Hematopoietic multipotent progenitor cell treated with erythropoietin and hydrocortisone succinate and interleukin-3 and kit ligand, for 8 days (in vitro differentiated cells): ENCODE results near the gene AUTS2.
"Not testable (repeated sequence)": the region's sequence is repeated elsewhere in the genome, so short reads cannot be mapped to it uniquely, and the experiment has no call there.

Source experiments
- DNase-seq: peaks from one replicate; pipeline ENCODE4 v3.0.0-alpha.2; 2015

AUTS2 gene

GRCh38 chr7:70230761-70231160 is 632.5 kb downstream of the AUTS2 start:
- DNase-seq: no peak

GRCh38 chr7:70233776-70234175 is 635.5 kb downstream of the AUTS2 start:
- no peak for DNase-seq

GRCh38 chr7:70237256-70237655 is 639.0 kb downstream of the AUTS2 start:
- DNase-seq: no peak

- DNase-seq: no peak
These were observed 639.7 kb downstream of the AUTS2 start for GRCh38 chr7:70237831-70238575.

- no peak for DNase-seq
These were observed 641.6 kb downstream of the AUTS2 start for GRCh38 chr7:70239918-70240317.

- DNase-seq: no peak
These were observed 642.6 kb downstream of the AUTS2 start for GRCh38 chr7:70240873-70241272.

GRCh38 chr7:70241536-70242175 is 643.4 kb downstream of the AUTS2 start:
- DNase-seq: no peak

GRCh38 chr7:70242826-70243225 is 644.6 kb downstream of the AUTS2 start:
- DNase-seq: no peak

- no peak for DNase-seq
These were observed 645.2 kb downstream of the AUTS2 start for GRCh38 chr7:70243443-70243842.

GRCh38 chr7:70257921-70258320 is 659.6 kb downstream of the AUTS2 start:
- no peak for DNase-seq

- no peak for DNase-seq
These were observed 661.2 kb downstream of the AUTS2 start for GRCh38 chr7:70259502-70259901.

- DNase-seq: no peak
These were observed 665.4 kb downstream of the AUTS2 start for GRCh38 chr7:70263471-70264255.

GRCh38 chr7:70266186-70266585 is 667.9 kb downstream of the AUTS2 start:
- no peak for DNase-seq

- no peak for DNase-seq
These were observed 669.3 kb downstream of the AUTS2 start for GRCh38 chr7:70267381-70268120.

GRCh38 chr7:70268179-70268578 is 669.9 kb downstream of the AUTS2 start:
- no peak for DNase-seq

GRCh38 chr7:70270149-70270548 is 671.9 kb downstream of the AUTS2 start:
- no peak for DNase-seq

GRCh38 chr7:70271617-70272081 is 673.4 kb downstream of the AUTS2 start:
- DNase-seq: no peak

- DNase-seq: not testable (repeated sequence)
These were observed 677.3 kb downstream of the AUTS2 start for GRCh38 chr7:70275570-70275969.

GRCh38 chr7:70285187-70285586 is 686.9 kb downstream of the AUTS2 start:
- DNase-seq: no peak

- no peak for DNase-seq
These were observed 687.6 kb downstream of the AUTS2 start for GRCh38 chr7:70285854-70286253.

- no peak for DNase-seq
These were observed 690.6 kb downstream of the AUTS2 start for GRCh38 chr7:70288781-70289456.

- DNase-seq: no peak
These were observed 694.4 kb downstream of the AUTS2 start for GRCh38 chr7:70292716-70293115.
